Adrenal gland (tissue), 5 donors: Measurements from ENCODE around the gene TRAK1.

Source experiments
- CTCF ChIP-seq, 6 experiments: fragments of 450-650 bp in 4 of 6; fragments of 200-600 bp in 2 of 6; sonication (generic) in 1 of 6; IDR thresholded peaks; 1 replicate in 5 of 6; 2 replicates in 1 of 6; pipeline versions ENCODE4 v1.5.1 to v1.8.0; 2016 to 2021; ENCODE audit warnings: antibody characterized with exemption in 6 of 6, mild to moderate bottlenecking in 2 of 6, moderate library complexity in 1 of 6
- POLR2A ChIP-seq, 2 donors: fragments of 450-650 bp; IDR thresholded peaks; one replicate each; pipeline ENCODE4 v1.6.1; 2017; ENCODE audit warnings: antibody characterized with exemption in 2 of 2, mild to moderate bottlenecking in 2 of 2, moderate library complexity in 1 of 2
- donor health status: DM: no; HTN: no; CAD: no.

GRCh38 chr3:42163622-42164244 is 72.6 kb downstream of the TRAK1 start:
- TF ChIP-seq CTCF (IDR thresholded peaks at IDR 0.05) (no peak), POLR2A (IDR thresholded peaks at IDR 0.05) (no peak)
